ENCODE measurements around the gene HOXC4. TPM values are rescaled to one million over a fixed set of nuclear protein-coding genes. Genes with fewer than 3 reads are reported as not detected.

The HOXC4 gene
- total RNA-seq, 4 donors from 2014 or later: 0.84 to 1.3 (median 1.1) TPM

GRCh38 chr12:54026640-54027441, 26.8 kb upstream of the HOXC4 start:
- no peak for DNase-seq (ENCODE audit: low spot score)
- TF ChIP-seq, protein P1, sequence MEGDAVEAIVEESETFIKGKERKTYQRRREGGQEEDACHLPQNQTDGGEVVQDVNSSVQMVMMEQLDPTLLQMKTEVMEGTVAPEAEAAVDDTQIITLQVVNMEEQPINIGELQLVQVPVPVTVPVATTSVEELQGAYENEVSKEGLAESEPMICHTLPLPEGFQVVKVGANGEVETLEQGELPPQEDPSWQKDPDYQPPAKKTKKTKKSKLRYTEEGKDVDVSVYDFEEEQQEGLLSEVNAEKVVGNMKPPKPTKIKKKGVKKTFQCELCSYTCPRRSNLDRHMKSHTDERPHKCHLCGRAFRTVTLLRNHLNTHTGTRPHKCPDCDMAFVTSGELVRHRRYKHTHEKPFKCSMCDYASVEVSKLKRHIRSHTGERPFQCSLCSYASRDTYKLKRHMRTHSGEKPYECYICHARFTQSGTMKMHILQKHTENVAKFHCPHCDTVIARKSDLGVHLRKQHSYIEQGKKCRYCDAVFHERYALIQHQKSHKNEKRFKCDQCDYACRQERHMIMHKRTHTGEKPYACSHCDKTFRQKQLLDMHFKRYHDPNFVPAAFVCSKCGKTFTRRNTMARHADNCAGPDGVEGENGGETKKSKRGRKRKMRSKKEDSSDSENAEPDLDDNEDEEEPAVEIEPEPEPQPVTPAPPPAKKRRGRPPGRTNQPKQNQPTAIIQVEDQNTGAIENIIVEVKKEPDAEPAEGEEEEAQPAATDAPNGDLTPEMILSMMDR (IDR thresholded peaks at IDR 0.05): no peak
- no peak for ATAC-seq (ENCODE audit: low FRiP score)

DNA sequence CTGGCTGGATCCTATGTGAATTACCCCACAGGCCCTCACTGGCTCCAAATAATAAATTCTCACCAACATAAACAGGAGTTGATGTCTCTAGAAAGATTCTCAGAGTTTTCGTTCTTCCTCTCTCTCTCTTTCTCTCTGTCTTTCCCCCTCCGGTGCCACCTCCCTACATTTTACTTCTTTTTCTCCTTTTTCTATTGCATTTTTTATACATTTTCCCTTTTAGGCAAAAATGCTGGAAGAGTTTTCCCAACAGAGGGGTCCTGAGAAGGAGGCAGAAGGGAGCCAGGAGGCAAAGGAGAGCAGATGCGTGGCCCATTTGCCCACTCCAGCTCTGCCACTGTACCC, 26.2 kb upstream of the HOXC4 start:
- ATAC-seq (ENCODE audit: low FRiP score) (no peak), DNase-seq (ENCODE audit: low spot score) (no peak)
- TF ChIP-seq, protein P1 (IDR thresholded peaks at IDR 0.05): no peak

DNA sequence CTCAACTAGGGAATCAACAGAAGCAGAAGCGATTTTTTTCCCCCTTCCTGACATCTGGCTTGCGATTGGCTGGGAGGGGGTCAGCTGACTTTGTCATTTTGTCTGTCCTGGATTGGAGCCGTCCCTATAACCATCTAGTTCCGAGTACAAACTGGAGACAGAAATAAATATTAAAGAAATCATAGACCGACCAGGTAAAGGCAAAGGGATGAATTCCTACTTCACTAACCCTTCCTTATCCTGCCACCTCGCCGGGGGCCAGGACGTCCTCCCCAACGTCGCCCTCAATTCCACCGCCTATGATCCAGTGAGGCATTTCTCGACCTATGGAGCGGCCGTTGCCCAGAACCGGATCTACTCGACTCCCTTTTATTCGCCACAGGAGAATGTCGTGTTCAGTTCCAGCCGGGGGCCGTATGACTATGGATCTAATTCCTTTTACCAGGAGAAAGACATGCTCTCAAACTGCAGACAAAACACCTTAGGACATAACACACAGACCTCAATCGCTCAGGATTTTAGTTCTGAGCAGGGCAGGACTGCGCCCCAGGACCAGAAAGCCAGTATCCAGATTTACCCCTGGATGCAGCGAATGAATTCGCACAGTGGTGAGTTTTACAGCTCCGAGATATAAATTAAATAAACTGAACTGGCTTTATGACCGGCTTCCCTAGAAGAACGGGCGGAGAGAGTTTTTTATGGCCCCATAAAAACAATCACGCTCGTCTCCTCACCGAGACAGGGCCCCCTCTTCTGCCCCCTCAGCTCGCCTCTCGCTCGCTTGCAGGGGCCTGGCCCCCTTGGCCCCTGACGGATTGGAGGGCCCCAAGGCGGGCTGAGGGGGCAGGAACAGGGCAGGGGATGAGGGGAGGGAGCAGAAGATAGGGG, 25.1 kb upstream of the HOXC4 start, which contains the start of gene HOXC6:
Gene HOXC6 (plus strand): TSS at position 127 of the 888 bp plus-strand sequence. CDS start 82 bp downstream, at position 209.
- no peak for DNase-seq (ENCODE audit: low spot score)
- TF ChIP-seq, protein P1 (IDR thresholded peaks at IDR 0.05): no peak

DNA sequence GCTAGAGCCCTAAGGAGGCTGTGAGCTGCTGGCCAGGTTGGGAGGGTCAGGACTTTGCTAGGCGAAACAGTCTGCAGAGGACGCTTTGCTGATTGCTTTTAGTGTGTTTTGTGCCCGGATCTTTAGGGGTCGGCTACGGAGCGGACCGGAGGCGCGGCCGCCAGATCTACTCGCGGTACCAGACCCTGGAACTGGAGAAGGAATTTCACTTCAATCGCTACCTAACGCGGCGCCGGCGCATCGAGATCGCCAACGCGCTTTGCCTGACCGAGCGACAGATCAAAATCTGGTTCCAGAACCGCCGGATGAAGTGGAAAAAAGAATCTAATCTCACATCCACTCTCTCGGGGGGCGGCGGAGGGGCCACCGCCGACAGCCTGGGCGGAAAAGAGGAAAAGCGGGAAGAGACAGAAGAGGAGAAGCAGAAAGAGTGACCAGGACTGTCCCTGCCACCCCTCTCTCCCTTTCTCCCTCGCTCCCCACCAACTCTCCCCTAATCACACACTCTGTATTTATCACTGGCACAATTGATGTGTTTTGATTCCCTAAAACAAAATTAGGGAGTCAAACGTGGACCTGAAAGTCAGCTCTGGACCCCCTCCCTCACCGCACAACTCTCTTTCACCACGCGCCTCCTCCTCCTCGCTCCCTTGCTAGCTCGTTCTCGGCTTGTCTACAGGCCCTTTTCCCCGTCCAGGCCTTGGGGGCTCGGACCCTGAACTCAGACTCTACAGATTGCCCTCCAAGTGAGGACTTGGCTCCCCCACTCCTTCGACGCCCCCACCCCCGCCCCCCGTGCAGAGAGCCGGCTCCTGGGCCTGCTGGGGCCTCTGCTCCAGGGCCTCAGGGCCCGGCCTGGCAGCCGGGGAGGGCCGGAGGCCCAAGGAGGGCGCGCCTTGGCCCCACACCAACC, 23.9 kb upstream of the HOXC4 start:
- TF ChIP-seq, protein P1 (IDR thresholded peaks at IDR 0.05): no peak
- no peak for DNase-seq (ENCODE audit: low spot score)

More for the DNA sequence above, 25.1 kb upstream of the HOXC4 start, which contains the start of gene HOXC6:
- peak; percentile 23 for ATAC-seq (ENCODE audit: low FRiP score)

DNA sequence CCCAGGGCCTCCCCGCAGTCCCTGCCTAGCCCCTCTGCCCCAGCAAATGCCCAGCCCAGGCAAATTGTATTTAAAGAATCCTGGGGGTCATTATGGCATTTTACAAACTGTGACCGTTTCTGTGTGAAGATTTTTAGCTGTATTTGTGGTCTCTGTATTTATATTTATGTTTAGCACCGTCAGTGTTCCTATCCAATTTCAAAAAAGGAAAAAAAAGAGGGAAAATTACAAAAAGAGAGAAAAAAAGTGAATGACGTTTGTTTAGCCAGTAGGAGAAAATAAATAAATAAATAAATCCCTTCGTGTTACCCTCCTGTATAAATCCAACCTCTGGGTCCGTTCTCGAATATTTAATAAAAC, 23.2 kb upstream of the HOXC4 start:
- DNase-seq (ENCODE audit: low spot score) (no peak), ATAC-seq (ENCODE audit: low FRiP score) (no peak)
- TF ChIP-seq, protein P1 (IDR thresholded peaks at IDR 0.05): no peak

More for the DNA sequence above, 23.9 kb upstream of the HOXC4 start:
- ATAC-seq (ENCODE audit: low FRiP score): no peak

DNA sequence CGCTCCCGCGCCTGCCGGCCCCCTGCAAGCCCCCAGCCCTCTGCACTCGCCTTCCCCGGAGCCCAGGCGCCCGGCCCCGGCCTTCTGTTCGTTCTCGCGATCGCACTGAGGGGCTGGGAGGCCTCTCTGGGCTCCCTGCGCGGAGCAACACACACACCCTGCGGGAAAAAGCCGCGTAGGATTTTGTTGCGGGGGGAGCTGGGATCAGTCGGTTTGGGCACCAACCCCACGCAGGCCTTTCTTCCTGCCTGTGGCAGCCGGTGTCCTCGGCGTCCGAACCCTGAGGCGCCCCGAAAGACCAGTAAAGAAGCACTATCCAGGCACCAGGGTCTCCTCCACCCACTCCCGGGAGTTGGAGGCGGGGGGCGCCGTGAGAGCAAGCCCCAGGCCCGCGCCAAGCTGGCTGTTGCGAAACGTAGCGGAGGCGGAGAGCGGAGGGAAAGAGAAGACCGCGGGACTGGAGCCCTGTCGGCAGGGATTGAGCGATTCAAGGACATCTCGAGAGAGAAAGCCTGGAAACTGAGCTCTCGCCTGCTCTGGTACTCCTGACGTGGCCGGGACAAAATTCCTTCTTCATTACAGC, 22.7 kb upstream of the HOXC4 start:
- TF ChIP-seq, protein P1 (IDR thresholded peaks at IDR 0.05): no peak
- DNase-seq (ENCODE audit: low spot score) (no peak), ATAC-seq (ENCODE audit: low FRiP score) (peak; percentile 33)

Data from omental fat pad (tissue), 4 donors.